ACC112 (cell line): Measurements from ENCODE around the gene ZBTB8A.

ENCODE experiments used
- H2AFZ ChIP-seq: fragments of 200-600 bp; sonication (generic); one replicate; pipeline ENCODE4 v1.6.0; 2017; ENCODE audit warnings: antibody characterized with exemption, low read length; ENCODE audit not compliant: unreplicated experiment
- H3K27ac ChIP-seq: fragments of 200-600 bp; sonication (generic); 2 replicates; pipeline ENCODE4 v1.5.1; 2014; ENCODE audit warnings: low read depth, mild to moderate bottlenecking, antibody characterized with exemption, low read length, moderate library complexity
- H3K27me3 ChIP-seq: fragments of 200-600 bp; sonication (generic); 2 replicates; pipeline ENCODE4 v1.6.1; 2014; ENCODE audit warnings: mild to moderate bottlenecking, antibody characterized with exemption, low read length, moderate library complexity, mixed read lengths; ENCODE audit not compliant: insufficient read depth
- H3K36me3 ChIP-seq: fragments of 200-600 bp; sonication (generic); 2 replicates; pipeline ENCODE4 v1.6.1; 2016; ENCODE audit warnings: mild to moderate bottlenecking, antibody characterized with exemption, low read length, moderate library complexity, mixed read lengths; ENCODE audit not compliant: insufficient read depth
- H3K4me1 ChIP-seq: fragments of 200-600 bp; sonication (generic); one replicate; pipeline ENCODE4 v1.6.1; 2016; ENCODE audit warnings: low read length, mixed read lengths; ENCODE audit not compliant: insufficient read depth, unreplicated experiment, control insufficient read depth
- H3K4me3 ChIP-seq: fragments of 200-600 bp; sonication (generic); 2 replicates; pipeline ENCODE4 v1.5.1; 2014; ENCODE audit warnings: mild to moderate bottlenecking, low read depth, low read length
- H3K79me2 ChIP-seq: fragments of 200-600 bp; sonication (generic); one replicate; pipeline ENCODE4 v1.6.0; 2016; ENCODE audit warnings: low read length; ENCODE audit not compliant: control insufficient read depth, unreplicated experiment, insufficient read depth

ZBTB8A gene

GRCh38 chr1:32580348-32581017 is 41.3 kb downstream of the ZBTB8A start:
- no peak overlapping the region for H3K4me3 ChIP-seq
- H3K27me3 ChIP-seq = no peaks in the 10 kb centered on the region
- H3K27ac ChIP-seq = no peak overlapping the region
- H3K79me2 ChIP-seq = no peaks in the 10 kb centered on the region
- H3K4me1 ChIP-seq = no peaks in the 10 kb centered on the region
- H2AFZ ChIP-seq = no peak overlapping the region
- no peaks in the 10 kb centered on the region for H3K36me3 ChIP-seq

GRCh38 chr1:32592943-32593342 is 53.7 kb downstream of the ZBTB8A start:
- H3K4me3 ChIP-seq = no peak overlapping the region
- H3K36me3 ChIP-seq = peaks cover 5% of the 10 kb centered on the region; the same call in 1 of the 2 replicates
- no peaks in the 10 kb centered on the region for H3K79me2 ChIP-seq
- H2AFZ ChIP-seq = no peak overlapping the region
- H3K27me3 ChIP-seq = no peaks in the 10 kb centered on the region
- H3K4me1 ChIP-seq = no peaks in the 10 kb centered on the region
- no peak overlapping the region for H3K27ac ChIP-seq

DNA sequence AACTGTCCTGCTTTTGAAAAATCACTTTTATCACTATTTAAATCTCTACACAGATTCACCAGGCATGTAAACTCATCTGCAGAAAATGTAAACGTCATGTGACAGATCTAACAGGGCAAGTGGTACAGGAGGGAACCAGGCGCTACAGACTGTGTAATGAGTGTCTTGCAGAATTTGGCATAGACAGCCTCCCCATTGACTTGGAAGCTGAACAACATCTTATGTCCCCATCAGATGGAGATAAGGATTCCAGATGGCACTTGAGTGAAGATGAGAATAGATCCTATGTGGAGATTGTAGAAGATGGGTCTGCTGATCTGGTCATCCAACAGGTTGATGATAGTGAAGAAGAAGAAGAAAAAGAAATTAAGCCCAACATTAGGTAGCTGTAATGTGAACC is 60.8 kb downstream of the ZBTB8A start:
- Histone ChIP-seq H3K27ac (no peak overlapping the region), H2AFZ (no peak overlapping the region), H3K4me3 (no peak overlapping the region), H3K79me2 (no peaks in the 10 kb centered on the region), H3K36me3 (no peaks in the 10 kb centered on the region), H3K27me3 (no peaks in the 10 kb centered on the region), H3K4me1 (no peaks in the 10 kb centered on the region)

GRCh38 chr1:32605711-32606424 is 66.6 kb downstream of the ZBTB8A start:
- no peak overlapping the region for H2AFZ ChIP-seq
- H3K27me3 ChIP-seq = no peaks in the 10 kb centered on the region
- no peaks in the 10 kb centered on the region for H3K4me1 ChIP-seq
- H3K27ac ChIP-seq = no peak overlapping the region
- H3K4me3 ChIP-seq = no peak overlapping the region
- H3K79me2 ChIP-seq = no peaks in the 10 kb centered on the region
- no peaks in the 10 kb centered on the region for H3K36me3 ChIP-seq

DNA sequence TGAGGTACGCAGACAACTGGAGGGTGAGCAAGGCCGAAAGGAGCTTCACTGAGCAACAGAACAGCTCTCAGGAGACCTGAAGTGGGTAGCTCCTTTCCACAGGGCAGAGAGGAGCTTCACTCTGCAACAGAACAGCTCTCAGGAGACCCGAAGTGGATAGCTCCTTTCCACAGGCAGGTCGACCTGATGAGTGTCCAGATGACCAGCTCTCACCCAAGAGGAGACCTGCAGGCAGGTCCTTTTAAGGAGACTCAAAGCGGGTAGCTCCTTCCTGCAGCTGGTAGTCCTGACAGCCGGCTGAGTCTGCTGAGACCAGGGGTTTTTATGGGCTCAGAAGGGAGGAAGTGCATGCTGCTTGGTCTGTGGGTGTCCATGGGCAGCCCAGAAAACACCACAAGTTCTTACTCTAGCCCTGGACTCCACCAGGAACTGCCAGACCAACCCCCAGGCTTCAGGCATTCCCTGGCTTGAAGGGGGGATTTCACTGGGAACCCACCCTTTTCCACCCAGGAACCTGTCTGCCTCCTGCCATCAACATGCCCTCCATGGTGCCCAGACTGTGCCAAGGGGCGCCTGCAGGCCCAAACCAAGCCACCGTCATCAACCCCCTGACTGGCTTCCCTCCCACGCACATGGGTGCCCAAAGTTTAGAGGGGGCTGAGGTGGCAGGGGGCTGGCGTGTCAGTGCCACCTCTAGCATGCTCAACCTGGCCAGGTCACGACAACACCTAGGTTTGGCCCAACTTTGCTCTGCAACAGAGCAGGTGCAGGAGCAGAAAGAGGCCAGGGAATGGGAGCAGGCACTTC is 67.5 kb downstream of the ZBTB8A start:
- Histone ChIP-seq H3K27ac (no peak overlapping the region), H3K4me3 (no peak overlapping the region), H3K4me1 (no peaks in the 10 kb centered on the region), H3K79me2 (no peaks in the 10 kb centered on the region), H2AFZ (no peak overlapping the region), H3K27me3 (no peaks in the 10 kb centered on the region), H3K36me3 (no peaks in the 10 kb centered on the region)

DNA sequence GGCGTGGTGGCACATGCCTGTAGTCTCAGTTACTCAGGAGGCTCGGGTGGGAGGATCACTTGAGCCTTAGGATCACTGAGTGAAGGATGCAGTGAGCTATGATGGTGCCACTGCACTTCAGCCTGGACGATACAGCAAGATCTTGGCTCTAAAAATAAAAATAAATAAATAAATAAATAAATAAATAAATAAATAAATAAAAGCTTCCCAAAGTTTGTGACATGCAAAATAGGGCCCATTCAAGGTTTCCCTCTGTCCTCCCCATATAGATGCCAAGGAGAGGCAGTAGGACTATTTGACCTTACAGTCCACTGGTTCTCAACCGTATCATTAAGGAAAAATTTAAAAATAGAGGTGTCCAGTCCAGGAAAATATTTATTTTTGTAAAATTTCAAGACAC is 70.0 kb downstream of the ZBTB8A start:
- no peak overlapping the region for H3K4me3 ChIP-seq
- H2AFZ ChIP-seq = no peak overlapping the region
- no peaks in the 10 kb centered on the region for H3K4me1 ChIP-seq
- H3K27me3 ChIP-seq = no peaks in the 10 kb centered on the region
- H3K79me2 ChIP-seq = no peaks in the 10 kb centered on the region
- H3K36me3 ChIP-seq = no peaks in the 10 kb centered on the region
- H3K27ac ChIP-seq = no peak overlapping the region

DNA sequence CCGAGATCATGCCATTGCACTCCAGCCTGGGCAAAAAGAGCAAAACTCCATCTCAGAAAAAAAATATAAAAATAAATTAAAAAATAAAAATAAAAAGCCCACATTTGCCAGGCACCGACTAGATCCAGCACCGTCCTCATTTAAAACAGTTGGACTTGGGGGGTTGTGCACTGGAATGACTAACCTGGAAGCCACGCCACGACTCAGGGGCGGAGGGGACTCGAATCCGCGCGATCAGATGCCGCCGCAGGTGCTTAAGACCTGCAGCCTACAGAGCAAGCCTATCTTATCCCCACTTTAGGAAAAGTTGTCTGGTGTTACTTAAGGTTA is 72.6 kb downstream of the ZBTB8A start:
- Histone ChIP-seq H2AFZ (peak overlapping the region; percentile 77), H3K36me3 (no peaks in the 10 kb centered on the region), H3K79me2 (no peaks in the 10 kb centered on the region), H3K4me1 (no peaks in the 10 kb centered on the region), H3K27me3 (no peaks in the 10 kb centered on the region), H3K27ac (no peak overlapping the region), H3K4me3 (peak overlapping the region; percentile 76)

GRCh38 chr1:32612189-32612881 is 73.1 kb downstream of the ZBTB8A start:
- H3K27me3 ChIP-seq = no peaks in the 10 kb centered on the region
- peak overlapping the region; percentile 77 for H2AFZ ChIP-seq
- no peak overlapping the region for H3K27ac ChIP-seq
- H3K4me3 ChIP-seq = peak overlapping the region; percentile 76
- no peaks in the 10 kb centered on the region for H3K4me1 ChIP-seq
- H3K79me2 ChIP-seq = no peaks in the 10 kb centered on the region
- no peaks in the 10 kb centered on the region for H3K36me3 ChIP-seq

- Histone ChIP-seq H2AFZ (no peak overlapping the region), H3K4me1 (no peaks in the 10 kb centered on the region), H3K27ac (no peak overlapping the region), H3K79me2 (no peaks in the 10 kb centered on the region), H3K36me3 (no peaks in the 10 kb centered on the region), H3K27me3 (no peaks in the 10 kb centered on the region), H3K4me3 (no peak overlapping the region)
Observed at GRCh38 chr1:32613472-32613871, 74.2 kb downstream of the ZBTB8A start.

- H2AFZ ChIP-seq = no peak overlapping the region
- no peaks in the 10 kb centered on the region for H3K79me2 ChIP-seq
- no peaks in the 10 kb centered on the region for H3K4me1 ChIP-seq
- H3K4me3 ChIP-seq = no peak overlapping the region
- no peaks in the 10 kb centered on the region for H3K27me3 ChIP-seq
- H3K36me3 ChIP-seq = no peaks in the 10 kb centered on the region
- no peak overlapping the region for H3K27ac ChIP-seq
Observed at GRCh38 chr1:32618673-32619221, 79.5 kb downstream of the ZBTB8A start.
